Endothelial cell (in vitro differentiated cells): ENCODE measurements around the gene GRM7. TPM values are rescaled to one million over a fixed set of nuclear protein-coding genes. Genes with fewer than 3 reads are reported as not detected.

Experiments
- DNase-seq: peaks from one replicate; pipeline ENCODE4 v3.0.0; 2021; ENCODE audit warnings: low spot score
- H3K27ac Mint-ChIP-seq: one replicate; pipeline ENCODE4 v1.8.0; 2021; ENCODE audit warnings: mixed read lengths, inconsistent platforms; ENCODE audit not compliant: unreplicated experiment
- H3K27me3 Mint-ChIP-seq: one replicate; pipeline ENCODE4 v1.8.0; 2021; ENCODE audit warnings: mild to moderate bottlenecking, moderate library complexity, mixed read lengths, inconsistent platforms; ENCODE audit not compliant: unreplicated experiment
- H3K36me3 Mint-ChIP-seq: one replicate; pipeline ENCODE4 v1.8.0; 2021; ENCODE audit warnings: mild to moderate bottlenecking, low read depth, mixed read lengths, inconsistent platforms; ENCODE audit not compliant: unreplicated experiment
- H3K4me1 Mint-ChIP-seq: one replicate; pipeline ENCODE4 v1.8.0; 2021; ENCODE audit warnings: mild to moderate bottlenecking, mixed read lengths, inconsistent platforms; ENCODE audit not compliant: unreplicated experiment
- H3K4me3 Mint-ChIP-seq: one replicate; pipeline ENCODE4 v1.8.0; 2021; ENCODE audit warnings: mild to moderate bottlenecking, mixed read lengths, inconsistent platforms; ENCODE audit not compliant: unreplicated experiment
- H3K9me3 Mint-ChIP-seq: one replicate; pipeline ENCODE4 v1.8.0; 2021; ENCODE audit warnings: mixed read lengths, inconsistent platforms; ENCODE audit not compliant: unreplicated experiment
- CTCF ChIP-seq: fragments of 200-600 bp; sonication (generic); IDR thresholded peaks from one replicate; pipeline ENCODE4 v1.5.0; 2021; ENCODE audit warnings: antibody characterized with exemption; ENCODE audit not compliant: unreplicated experiment
- total RNA-seq: library from RNA; stranded (reverse); fragmentation: NEBNext Ultra II Directional; extraction: Animal tissue kit (Norgen Biotek cat#: 25700); gene quantifications from one replicate; pipeline ENCODE4 v1.2.1, GENCODE V29; 2021; ENCODE audit not compliant: unreplicated experiment

GRM7 gene
- total RNA-seq, 1 donor from 2014 or later, result 0.18 TPM

GRCh38 chr3:7669641-7670040 lies 808.7 kb downstream of the GRM7 start:
- no peaks in the 10 kb centered on the region for H3K36me3 Mint-ChIP-seq
- no peak overlapping the region for H3K27ac Mint-ChIP-seq
- no peak overlapping the region for H3K4me3 Mint-ChIP-seq
- H3K27me3 Mint-ChIP-seq, result no peaks in the 10 kb centered on the region
- TF ChIP-seq CTCF, result no peak
- H3K9me3 Mint-ChIP-seq, result no peaks in the 10 kb centered on the region
- H3K4me1 Mint-ChIP-seq, result peaks cover 4% of the 10 kb centered on the region
- DNase-seq, result no peak

GRCh38 chr3:7678521-7678920 lies 817.6 kb downstream of the GRM7 start:
- no peak for DNase-seq
- Mint-ChIP-seq H3K27ac (no peak overlapping the region), H3K4me1 (no peaks in the 10 kb centered on the region), H3K27me3 (no peaks in the 10 kb centered on the region), H3K36me3 (no peaks in the 10 kb centered on the region), H3K9me3 (no peaks in the 10 kb centered on the region), H3K4me3 (no peak overlapping the region)
- TF ChIP-seq CTCF, result no peak

- Mint-ChIP-seq H3K36me3 (no peaks in the 10 kb centered on the region), H3K4me3 (no peak overlapping the region), H3K27me3 (no peaks in the 10 kb centered on the region), H3K9me3 (no peaks in the 10 kb centered on the region), H3K27ac (no peak overlapping the region), H3K4me1 (no peaks in the 10 kb centered on the region)
- no peak for TF ChIP-seq CTCF
- DNase-seq, result no peak
Measured at GRCh38 chr3:7682822-7683229, 821.9 kb downstream of the GRM7 start.

- H3K4me1 Mint-ChIP-seq, result no peaks in the 10 kb centered on the region
- no peaks in the 10 kb centered on the region for H3K9me3 Mint-ChIP-seq
- H3K27me3 Mint-ChIP-seq, result no peaks in the 10 kb centered on the region
- H3K27ac Mint-ChIP-seq, result no peak overlapping the region
- no peak overlapping the region for H3K4me3 Mint-ChIP-seq
- no peak for DNase-seq
- no peak for TF ChIP-seq CTCF
- H3K36me3 Mint-ChIP-seq, result no peaks in the 10 kb centered on the region
Measured at GRCh38 chr3:7683426-7683825, 822.5 kb downstream of the GRM7 start.

- DNase-seq, result no peak
- H3K36me3 Mint-ChIP-seq, result no peaks in the 10 kb centered on the region
- H3K27ac Mint-ChIP-seq, result no peak overlapping the region
- H3K4me3 Mint-ChIP-seq, result no peak overlapping the region
- no peak for TF ChIP-seq CTCF
- no peaks in the 10 kb centered on the region for H3K4me1 Mint-ChIP-seq
- no peaks in the 10 kb centered on the region for H3K27me3 Mint-ChIP-seq
- no peaks in the 10 kb centered on the region for H3K9me3 Mint-ChIP-seq
Measured at GRCh38 chr3:7684182-7684715, 823.3 kb downstream of the GRM7 start.
